NT2/D1 (cell line): ENCODE data around the gene PHLDB3.

Experiments
- SUZ12 ChIP-seq: IDR thresholded peaks from 2 replicates; pipeline ENCODE4 v1.6.1; 2011; ENCODE audit not compliant: insufficient read length, insufficient read depth; ENCODE audit errors: extremely low read depth
- YY1 ChIP-seq: IDR thresholded peaks from 2 replicates; pipeline ENCODE4 v1.6.1; 2011; ENCODE audit not compliant: insufficient read length, insufficient read depth
- ZNF274 ChIP-seq: IDR thresholded peaks from 2 replicates; pipeline ENCODE4 v1.6.1; 2011; ENCODE audit warnings: mild to moderate bottlenecking, low read depth, low read length

DNA sequence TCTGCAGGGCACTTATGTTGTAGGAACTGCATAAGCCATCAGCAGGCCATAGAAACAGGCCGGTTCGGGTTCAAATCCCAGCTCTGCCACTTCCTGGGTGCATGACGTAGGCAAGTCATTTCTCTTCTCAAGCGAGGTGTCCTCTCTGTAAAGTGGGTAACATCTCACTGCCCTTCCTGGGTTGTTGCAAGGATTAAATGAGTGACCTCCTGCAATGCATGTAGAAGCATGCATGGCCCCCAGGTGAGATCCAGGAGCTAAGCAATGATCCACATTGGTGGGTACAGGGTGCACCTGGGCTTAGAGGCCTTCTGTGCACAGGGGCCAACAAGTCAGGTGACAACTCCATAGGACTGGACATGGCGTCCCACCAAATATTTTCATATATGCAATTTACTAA lies 13.8 kb downstream of the PHLDB3 start:
- TF ChIP-seq YY1 (no peak), ZNF274 (no peak), SUZ12 (no peak)
